Tibial nerve (tissue), 4 donors: Measurements from ENCODE around the gene CRBN.

ENCODE experiments used
- CTCF ChIP-seq, 5 experiments: fragments of 200-600 bp in 3 of 5; fragments of 450-650 bp in 2 of 5; sonication (generic) in 3 of 5; IDR thresholded peaks; one replicate each; pipeline ENCODE4 v1.5.1; 2016 to 2019; ENCODE audit warnings: antibody characterized with exemption in 5 of 5, mild to moderate bottlenecking in 3 of 5, moderate library complexity in 2 of 5
- EP300 ChIP-seq, 2 donors: sonication (generic); formaldehyde crosslinking; IDR thresholded peaks; one replicate each; pipeline ENCODE4 v1.6.1; 2017; ENCODE audit warnings: antibody characterized with exemption in 2 of 2, mild to moderate bottlenecking in 1 of 2

- no peak for TF ChIP-seq CTCF (IDR thresholded peaks at IDR 0.05)
- TF ChIP-seq EP300 (IDR thresholded peaks at IDR 0.05): no peak
These were observed 15.4 kb upstream of the CRBN start for GRCh38 chr3:3194861-3195260.
